Stimulated activated CD4-positive, alpha-beta T cell treated with anti-CD3 and anti-CD28 coated beads, Interleukin-15, amount 100 ng/mL, for 48 hours (primary cell): Measurements from ENCODE around the gene NOL4L.
A peak's percentile ranks its signal among the peaks of the same experiment; 100 is the strongest.

Experiments
- DNase-seq, 2 donors: peaks; one replicate each; pipeline ENCODE4 v3.0.0-alpha.2; 2020; ENCODE audit warnings: low read depth in 2 of 2

The NOL4L gene

DNA sequence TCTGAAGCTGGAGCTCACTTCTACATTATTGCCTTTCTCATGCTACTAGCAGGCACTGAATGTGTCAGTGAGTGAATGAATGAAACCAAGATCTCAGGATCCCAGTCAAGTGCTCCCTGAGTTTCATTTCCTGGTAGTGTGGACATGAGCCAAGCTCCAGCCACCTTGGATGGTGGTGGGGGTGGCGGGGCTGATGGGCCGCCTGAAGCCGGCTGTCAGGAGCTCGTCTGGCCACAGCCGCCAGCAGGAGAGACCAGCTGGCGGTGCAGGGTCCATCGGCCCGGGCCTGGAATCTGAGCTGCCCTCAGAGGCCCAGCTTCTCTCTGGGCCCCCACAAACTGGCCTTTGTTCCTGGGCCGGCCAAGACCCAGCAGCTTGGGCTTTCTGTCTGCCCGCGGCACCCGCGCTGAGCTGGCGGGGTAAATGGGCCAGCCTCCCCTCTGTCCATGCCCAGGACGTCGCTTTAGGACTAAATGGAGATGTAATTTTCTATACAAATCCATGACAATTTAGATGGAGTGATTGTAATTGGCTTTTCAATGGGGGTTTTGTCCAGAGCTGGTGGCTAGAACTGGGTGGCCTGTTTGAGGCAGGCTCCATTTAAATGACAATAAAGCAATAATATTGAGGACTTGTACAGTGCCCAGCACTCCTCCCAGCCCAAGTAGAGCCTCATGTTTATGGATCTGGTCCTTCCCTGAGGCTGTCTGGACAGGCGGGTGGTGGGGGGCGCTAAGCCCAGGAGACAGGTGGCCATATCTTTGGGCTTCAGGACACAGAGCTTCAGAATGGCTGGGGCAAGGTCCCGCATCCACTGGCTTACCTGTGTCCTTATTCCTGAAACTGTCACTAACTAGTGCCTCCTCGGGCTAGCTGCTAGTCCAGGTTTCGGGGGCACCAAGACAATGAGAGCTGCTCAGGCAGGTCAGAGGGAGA lies 43.5 kb downstream of the NOL4L start:
- no peak for DNase-seq

DNA sequence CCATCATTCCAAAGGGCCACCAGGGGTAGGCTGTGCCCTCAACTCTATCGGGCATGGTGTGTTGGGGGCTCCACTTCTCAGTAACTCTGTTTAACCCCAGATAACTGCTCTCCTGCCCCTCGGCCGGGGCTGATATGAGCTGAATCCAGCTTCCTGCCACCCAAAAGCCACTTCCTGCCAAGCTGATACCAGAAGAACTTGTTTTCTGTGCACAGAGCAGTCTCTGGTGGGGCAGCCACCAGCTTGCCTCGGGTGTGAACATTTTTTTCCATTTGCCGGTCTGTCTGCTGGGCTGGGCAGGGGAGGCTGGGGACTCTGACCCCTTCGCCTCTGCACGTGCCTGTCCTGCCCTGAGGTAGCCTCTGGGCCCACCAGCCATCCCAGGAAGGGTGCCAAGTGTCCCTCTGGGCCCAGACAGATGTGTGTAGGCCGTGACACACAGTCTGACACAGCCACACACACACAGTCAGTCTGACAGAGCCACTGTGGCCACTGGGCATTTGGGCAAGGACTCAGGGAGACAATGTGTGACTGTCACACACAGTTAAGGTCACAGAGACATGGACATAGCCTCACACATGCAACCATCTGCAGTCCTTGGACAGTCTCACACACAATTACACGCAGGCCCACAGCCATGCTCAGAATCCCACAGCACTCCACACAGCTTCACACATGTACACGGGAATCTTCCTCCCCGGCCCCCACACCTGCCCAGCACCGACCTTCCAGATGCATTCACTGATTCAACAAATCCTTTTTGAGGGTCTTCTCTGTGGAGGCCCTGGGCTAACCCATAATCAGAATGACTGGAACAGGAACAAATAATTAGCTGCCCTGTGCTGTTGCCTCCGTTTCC lies 45.1 kb downstream of the NOL4L start:
- peak; percentile 50 to 57 for DNase-seq

DNA sequence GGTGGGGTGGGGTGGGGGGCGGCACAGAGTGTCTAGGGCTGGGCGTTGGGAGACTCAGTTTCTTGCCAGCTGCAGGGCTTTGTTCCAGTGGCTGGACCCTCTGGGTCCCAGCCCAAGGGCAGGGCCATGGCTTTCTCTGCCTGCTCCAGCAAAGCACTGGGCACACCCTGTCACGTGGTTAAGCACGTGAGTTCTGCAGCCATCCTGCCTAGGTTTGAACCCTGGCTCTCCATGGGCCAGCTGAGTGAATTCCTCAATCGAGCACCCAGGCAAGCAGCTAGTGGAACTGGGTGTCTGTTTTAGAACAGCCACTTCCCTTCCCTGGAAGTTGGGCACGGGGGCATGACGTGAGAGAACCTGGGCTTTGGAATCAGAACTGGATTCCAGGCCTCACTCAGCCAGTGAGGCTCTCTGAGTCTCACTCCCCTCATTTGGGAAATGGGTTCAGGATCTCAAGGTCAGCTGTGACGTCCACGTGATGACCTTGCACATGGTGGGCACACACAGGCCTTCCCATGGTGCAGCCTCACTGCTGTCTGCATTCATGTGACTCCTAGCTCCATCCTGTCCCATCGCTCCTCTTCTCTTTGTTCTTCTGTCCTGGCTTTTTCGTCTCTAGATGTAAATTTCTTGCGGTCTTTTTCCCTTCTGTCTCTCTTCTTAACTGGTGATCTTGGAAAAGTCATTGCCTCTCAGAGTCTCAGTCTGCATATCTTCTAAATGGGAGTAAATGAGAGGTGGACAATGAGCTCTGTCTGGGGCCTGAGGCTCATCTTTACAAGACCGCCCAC lies 45.9 kb downstream of the NOL4L start:
- DNase-seq, result no peak

DNA sequence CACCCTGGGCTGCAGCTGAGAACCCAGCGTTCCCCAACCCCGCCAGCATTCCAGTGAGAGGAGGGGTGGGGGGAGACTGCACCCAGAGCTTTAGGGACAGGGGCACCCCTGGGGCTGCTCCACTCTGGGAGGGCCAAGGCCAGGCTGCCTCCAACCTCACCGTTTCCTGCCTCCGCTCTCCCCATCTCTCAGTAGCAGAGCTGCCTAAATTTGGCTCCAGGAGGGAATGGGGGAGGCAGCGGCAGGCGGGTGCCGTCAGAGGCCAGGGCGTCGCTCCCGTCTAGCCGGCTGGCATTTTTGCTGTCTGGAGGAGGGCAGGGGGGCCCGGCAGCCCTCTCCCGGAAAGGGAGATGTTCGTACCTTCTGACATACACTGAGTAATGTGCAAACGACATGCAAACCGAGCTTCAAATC lies 46.6 kb downstream of the NOL4L start:
- DNase-seq, result no peak

DNA sequence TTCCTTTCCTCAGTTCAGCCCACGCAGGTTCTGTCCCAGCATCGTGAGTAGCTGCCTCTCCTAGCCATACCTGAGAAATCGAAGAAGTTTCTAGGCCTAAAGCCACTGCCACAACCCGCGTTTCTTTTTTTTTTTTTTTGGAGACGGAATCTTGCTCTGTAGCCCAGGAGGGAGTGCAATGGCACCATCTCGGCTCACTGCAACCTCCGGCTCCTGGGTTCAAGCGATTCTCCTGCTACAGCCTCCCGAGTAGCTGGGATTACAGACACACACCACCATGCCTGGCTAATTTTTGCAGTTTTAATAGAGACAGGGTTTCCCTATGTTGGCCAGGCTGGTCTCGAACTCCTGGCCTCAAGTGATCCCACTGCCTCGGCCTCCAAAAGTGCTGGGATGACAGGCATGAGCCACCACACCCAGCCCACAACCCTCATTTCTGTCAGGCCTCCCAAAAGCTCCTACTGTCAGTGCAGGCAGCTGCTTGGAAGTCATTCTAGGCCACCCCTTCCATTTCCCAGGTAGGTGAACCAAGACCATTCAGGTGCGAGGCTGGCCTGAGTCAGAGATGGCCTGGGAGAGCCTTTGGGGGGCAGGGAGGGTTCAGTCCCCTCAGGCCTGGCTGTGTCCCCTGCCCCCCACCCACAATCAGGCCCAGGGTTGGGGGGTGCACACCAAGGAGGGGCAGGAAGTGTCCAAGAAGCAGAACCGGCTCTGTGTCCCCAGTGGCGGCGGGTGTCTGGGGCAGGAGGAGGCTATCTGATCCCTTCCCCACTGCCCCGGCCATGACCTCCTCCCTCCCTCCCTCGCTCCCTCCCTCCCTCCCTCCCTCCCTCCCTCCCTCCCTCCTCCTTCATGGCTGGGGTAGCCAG lies 47.2 kb downstream of the NOL4L start:
- no peak for DNase-seq

DNA sequence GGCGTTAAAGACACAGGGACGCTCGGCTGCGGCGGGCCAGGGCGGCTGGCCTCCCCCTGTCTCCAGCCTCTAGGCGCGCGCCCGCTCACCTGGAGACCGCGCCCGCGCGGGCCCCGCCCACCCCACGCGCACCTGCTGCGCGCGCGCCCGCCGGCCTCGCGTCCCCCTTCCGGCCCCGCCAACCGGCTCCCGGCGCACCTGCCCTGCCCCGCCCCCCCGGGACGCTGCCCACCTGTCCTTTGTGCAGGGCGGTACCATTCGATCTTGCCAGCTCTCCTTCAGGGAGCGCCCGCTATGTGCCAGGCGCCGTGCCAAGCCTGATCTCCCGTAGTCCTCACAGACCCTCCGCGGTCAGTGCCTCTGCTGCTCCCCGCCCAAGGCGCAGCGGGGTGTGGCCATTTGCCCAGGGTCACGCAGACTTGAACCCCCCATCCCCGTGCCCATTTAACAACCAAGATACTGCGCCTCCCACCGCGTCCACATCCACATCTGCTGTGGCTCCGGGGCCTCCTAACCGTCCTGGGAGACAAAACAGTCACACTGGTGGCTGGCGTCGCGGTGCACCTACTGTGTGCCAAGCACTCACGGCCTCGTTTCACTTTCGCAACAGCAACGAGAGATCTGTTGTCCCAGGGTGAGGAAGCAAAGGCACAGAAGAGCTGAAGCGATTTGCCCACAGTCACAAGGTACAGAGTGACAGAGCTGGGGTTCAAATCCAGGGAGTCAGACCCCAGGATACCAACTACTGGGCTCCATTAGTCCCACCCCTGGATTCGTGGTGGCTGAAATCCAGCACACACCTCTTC lies 48.1 kb downstream of the NOL4L start:
- peak in 1 of 2 donors; percentile 45 for DNase-seq

DNA sequence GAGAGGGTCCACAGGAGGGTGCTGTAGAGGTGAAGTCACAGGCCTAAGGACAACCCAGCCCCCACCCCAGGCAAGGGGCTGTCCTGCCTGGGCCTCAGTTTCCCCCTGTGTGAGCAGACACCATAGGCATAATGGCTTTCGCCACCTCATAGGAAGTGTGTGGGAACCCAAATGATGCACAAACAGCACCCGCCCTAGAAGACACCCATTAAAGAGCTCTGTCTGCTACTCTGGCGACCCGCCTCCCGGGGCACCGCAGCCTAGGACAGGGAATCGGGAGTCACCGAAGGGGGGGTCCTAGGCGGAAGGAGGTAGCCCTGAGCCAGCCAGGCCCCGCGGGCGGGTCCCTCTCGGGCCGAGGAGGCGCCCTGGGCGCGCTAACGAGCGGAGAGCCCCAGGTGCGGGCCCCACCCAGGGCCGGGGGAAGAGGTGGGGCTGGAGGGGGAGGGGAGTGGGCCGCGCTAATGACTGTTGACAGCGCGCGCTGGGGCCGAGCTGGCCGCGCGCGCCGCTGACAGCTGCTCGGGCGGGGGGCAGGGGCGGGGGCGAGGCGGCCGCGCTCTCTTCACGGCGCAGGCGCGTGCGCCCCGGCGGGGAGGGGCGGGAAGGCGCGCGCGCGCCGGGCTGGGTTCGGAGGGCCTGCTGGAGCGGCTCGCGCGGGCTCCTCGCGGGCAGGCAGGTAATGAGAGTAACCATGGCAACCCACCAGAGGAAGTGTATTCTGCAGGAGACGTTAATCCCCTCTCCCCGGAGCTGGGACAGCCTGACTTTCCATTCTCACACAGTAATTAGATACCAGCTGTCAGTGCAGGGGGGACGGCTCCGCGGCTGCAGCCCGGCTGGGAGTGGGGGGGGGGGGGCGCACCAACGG lies 48.9 kb downstream of the NOL4L start:
- peak; percentile 47 to 59 for DNase-seq

DNA sequence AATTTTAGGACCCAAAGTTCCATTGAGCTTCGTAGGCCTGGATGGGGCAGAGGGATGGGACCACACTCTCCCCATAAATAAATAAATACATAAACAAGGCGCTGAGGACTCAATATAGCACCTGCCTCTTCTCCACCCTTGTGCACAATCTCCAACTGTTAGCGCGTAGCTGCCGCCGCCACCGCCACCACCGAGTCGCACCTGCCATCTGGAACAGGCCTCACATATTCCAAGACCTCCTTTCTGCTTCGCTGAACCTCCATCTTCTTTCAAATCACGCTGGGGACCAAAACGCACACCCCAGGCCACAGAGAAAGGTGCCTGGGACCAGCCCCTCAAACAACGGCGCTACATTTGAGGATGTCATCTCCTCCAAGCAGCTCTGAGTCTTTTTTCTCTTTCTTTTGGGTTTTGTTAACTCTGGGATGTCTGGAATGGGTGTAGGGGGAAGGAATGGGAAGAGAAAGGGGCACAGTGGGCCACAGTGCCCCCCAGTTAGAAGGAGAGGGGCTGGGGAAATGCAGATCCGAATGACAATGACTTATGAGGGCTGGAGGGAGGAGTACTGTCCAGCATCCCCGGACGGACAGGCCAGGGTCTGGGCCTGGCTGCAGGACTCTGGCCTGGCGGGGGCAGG lies 49.7 kb downstream of the NOL4L start:
- DNase-seq, result no peak

DNA sequence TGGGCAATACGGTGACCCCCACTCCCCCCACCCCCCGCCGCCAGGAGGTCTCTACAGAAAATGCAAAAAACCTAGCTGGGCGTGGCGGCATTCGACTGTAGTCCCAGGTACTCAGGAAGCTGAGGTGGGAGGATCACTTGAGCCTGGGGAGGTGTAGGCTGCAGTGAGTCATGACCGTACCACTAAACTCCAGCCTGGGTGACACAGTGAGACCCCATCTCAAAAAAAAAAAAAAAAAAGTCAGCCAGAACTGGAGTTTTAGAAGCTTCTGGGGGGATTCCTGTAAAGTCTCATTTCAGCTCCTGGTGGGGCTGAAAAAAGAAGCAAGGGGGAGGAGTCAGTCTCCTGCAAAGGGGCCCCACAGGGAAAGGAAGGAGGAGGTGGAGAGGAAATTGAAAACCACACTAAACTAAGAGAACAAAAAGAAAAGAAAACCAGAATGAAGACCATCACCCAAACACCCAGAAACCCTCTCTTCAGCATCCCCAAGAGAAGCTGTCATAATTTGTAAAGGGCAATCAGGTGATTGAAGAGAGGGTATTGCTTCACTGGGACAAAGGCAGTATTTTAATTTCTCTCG lies 50.4 kb downstream of the NOL4L start:
- no peak for DNase-seq

DNA sequence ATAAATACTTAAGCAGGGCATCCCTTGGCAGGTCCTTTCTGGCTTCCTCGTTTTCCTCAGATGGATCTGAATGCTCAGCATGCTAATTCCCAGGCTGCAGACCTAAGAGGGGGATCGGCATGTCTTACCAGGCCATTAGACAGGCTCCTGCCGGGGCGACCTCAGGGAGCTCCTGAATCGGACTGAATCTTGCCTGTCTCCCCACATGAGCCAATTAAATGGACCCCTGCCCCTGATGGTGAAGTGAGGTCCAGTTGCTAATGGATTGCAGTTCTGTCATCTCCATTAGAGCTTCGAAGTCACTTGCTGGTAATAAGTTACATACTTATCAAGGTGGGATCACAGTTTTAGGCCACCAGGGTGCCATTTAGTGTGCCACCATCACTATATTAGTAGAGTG lies 51.4 kb downstream of the NOL4L start:
- no peak for DNase-seq

DNA sequence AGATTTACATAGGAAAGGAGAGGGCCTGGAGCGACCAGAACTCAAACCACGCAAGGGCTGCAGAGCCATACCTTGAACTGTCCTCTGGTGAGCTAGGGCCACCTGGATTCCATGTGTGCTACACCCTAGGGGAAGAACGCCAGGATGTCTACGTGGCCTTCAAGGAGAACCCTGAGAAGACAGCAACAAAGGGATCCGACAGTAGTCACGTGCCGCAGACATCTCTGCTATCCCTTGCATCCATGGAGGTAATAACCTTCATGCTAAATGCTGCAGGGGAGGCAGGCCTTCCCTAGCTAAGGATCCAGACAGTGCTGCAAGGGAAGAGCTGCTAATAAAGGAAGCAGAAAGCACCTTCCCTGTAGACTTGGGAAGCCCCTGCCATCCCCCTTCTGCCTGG lies 52.9 kb downstream of the NOL4L start:
- DNase-seq, result no peak

DNA sequence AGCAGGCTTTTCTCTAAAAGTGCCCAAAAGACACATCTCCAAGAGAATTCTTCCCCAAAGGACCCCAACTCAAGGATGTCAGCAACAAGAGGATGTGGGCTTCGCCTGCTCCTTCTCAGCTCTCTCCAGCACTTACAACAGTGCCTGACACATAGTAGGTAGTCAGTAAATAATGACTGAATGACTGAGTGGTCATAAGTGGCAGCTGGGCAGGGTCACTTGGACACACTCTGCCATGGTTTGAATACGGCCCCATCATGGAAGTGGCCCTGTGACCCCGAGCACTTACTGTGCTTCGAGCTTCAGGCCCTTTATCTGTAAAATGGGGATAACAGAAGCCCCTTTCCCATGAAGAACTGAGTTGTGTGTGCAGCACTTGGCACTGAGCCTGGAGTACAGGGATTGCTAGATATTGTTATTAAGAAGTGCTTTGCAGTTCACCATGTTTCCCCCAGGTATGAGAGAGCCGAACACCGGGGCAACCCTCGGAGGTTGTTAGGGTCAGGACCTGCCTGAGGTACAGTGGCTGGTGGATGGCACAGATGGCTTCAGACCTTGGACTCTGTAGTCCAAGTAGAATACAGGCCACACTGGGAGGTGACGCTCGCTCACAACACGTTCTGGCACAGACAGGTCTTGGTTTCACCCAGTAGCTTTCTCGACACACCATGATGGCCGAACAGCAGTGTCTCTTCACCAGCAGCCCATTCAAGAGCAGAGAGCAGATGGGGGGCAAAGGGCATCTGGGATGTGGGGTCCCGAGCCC lies 56.0 kb downstream of the NOL4L start:
- no peak for DNase-seq

DNA sequence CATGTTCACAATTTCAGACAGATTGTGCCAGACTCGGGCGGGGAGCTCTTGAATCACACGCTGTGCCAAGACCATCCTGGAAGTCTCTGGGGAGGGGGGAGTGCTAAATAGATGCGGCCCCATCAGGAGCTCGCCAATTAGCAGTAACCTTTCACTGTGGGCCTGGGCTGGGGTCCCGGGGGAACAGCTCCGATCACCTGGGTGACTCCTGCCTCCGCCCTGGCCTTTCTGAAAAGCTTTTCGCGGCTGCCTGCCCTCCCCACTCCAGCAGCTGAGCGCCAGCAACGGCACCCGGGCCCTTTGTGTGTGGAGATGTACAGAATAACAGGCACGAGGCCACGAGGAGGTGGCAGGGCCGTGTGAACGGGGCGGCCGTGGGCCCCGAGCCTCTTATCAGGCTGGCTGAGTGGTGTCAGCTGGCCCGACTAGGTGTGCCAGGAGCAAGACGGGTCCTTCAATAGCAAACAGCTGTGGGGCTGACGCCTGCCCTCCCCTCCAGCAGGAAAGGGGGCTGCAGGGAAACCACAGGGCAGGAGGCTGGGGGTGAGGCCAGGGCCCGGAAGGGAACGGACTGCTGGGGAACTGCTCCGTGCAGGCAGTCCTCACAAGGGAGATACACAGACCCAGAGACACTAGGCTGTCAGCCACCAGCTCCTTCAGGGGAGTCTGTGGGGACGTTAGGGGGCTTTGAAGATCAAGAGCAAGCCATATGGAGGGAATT lies 56.8 kb downstream of the NOL4L start:
- DNase-seq, result no peak

DNA sequence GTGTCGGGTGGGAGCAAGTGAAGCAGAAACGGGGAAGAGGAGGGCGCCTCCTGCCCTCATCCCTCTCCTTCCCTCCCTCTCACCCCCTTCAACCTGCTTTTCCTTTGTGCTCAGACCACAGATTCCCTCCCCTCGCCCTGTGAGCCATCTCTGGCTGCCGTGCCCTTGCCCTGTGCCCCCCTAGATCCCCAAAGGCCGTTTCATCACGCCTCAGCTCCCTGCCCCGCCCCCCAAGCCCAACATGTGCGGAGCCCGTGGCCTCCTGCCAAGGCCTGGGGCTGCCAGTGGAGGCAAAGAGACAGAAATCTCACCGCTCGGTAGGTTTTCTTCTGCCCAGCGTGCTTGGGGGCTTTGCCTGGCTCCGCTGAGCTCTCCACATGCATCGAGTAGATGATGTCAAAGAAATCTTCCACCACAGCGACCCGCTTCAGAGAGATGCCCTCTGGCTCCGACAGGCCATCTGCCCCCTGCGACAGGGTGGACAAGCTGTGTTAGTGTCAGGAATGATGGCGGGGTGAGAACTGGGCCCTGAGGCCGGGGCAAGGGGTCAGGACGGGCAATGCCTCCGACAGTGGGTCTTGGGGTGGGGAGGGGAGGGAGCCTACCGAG lies 57.6 kb downstream of the NOL4L start:
- DNase-seq, result no peak

DNA sequence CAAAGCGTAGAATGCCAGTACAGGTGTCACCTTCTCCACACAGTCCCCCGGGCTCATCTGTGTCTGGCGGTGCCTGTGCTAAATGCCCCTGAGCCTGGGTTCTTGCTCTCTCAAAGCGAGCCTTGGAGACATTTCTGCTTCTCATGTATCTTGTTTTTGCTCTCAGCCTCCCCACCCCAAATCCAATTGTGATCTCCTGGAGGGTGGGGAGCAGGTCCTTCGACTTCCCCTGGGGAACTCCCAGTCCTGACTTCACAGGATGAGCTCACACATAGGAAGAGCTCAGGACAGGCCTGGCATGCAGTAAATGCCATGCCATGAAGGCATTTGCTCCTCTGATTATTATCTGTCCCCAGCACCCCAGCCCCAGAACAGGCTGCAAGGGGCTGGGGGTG lies 58.1 kb downstream of the NOL4L start:
- DNase-seq, result no peak

DNA sequence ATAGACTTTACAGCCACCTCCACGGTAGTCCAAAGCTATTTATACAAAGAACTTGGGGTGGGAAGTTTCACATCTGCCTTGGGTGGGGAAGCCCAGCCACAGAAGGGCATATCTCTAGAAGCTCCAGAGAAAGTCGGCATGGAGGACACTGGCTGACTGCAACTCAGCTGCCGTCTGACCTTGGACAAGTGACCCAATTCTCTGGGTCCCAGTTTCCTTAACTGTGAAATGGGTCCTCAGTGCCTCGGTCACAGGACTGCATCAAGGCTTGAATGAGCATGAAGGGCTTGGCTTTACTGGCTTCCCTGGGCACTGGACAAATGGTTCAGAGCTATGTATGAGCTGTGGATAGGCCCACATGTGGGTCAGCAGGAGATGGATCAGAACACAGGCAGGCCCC lies 58.6 kb downstream of the NOL4L start:
- DNase-seq, result no peak
